Suppressor macrophage treated with lipopolysaccharide for 1 hour (primary cell): ENCODE results near the gene RACGAP1.

Source experiments
- DNase-seq, 3 donors: peaks; one replicate each; pipeline ENCODE4 v3.0.0-alpha.2; 2020 to 2022

Gene RACGAP1

GRCh38 chr12:50025187-50026059 is at the start of gene RACGAP1:
Gene RACGAP1 (minus strand): TSS chr12:50025494. CDS start chr12:50016715, 8,779 bp downstream.
- peak; percentile 98 to 100 (median 100) for DNase-seq

- DNase-seq, result no peak
Measured at GRCh38 chr12:50073712-50074111, 48.4 kb upstream of the RACGAP1 start.

GRCh38 chr12:50073206-50073605 is 47.9 kb upstream of the RACGAP1 start:
- no peak for DNase-seq

GRCh38 chr12:50072198-50072907 is 47.1 kb upstream of the RACGAP1 start:
- DNase-seq, result no peak

- peak; percentile 84 to 92 (median 91) for DNase-seq
Measured at GRCh38 chr12:50070314-50071060, 45.2 kb upstream of the RACGAP1 start.

GRCh38 chr12:50069539-50069938 is 44.2 kb upstream of the RACGAP1 start:
- DNase-seq, result peak; percentile 52 to 61 (median 60)

GRCh38 chr12:50069069-50069468 is 43.8 kb upstream of the RACGAP1 start:
- no peak for DNase-seq

GRCh38 chr12:50066402-50066801 is 41.1 kb upstream of the RACGAP1 start:
- DNase-seq, result peak; percentile 76 to 89 (median 80)

- DNase-seq, result no peak
Measured at GRCh38 chr12:50065726-50066310, 40.5 kb upstream of the RACGAP1 start.

- no peak for DNase-seq
Measured at GRCh38 chr12:50062728-50063460, 37.6 kb upstream of the RACGAP1 start.

GRCh38 chr12:50061946-50062686 is 36.8 kb upstream of the RACGAP1 start:
- no peak for DNase-seq

- DNase-seq, result peak; percentile 55 to 59 (median 59)
Measured at GRCh38 chr12:50061171-50061570, 35.9 kb upstream of the RACGAP1 start.

GRCh38 chr12:50060120-50060468 is 34.8 kb upstream of the RACGAP1 start:
- DNase-seq, result no peak

- DNase-seq, result peak; percentile 75 to 85 (median 76)
Measured at GRCh38 chr12:50059440-50060119, 34.3 kb upstream of the RACGAP1 start.

GRCh38 chr12:50058743-50059312 is 33.5 kb upstream of the RACGAP1 start:
- DNase-seq, result no peak

- DNase-seq, result peak in 2 of 3 donors; percentile 51 to 55
Measured at GRCh38 chr12:50057896-50058670, 32.8 kb upstream of the RACGAP1 start.

GRCh38 chr12:50057000-50057841 is 31.9 kb upstream of the RACGAP1 start, which contains the start of gene ASIC1:
Gene ASIC1 (plus strand): TSS chr12:50057596. CDS start chr12:50058767, 1,171 bp downstream.
- peak; percentile 53 to 85 (median 60) for DNase-seq

GRCh38 chr12:50056639-50056976 is 31.3 kb upstream of the RACGAP1 start:
- DNase-seq, result no peak
